Gastroesophageal sphincter (tissue), 3 donors: ENCODE results near the gene LRP4.

Experiments used
- POLR2A ChIP-seq, 2 donors: fragments of 450-650 bp; IDR thresholded peaks; one replicate each; pipeline ENCODE4 v1.6.1; 2017; ENCODE audit warnings: antibody characterized with exemption in 2 of 2, mild to moderate bottlenecking in 2 of 2, moderate library complexity in 1 of 2
- TF ChIP-seq, protein P1 (sequence below), 4 experiments: fragments of 200-600 bp in 2 of 4; fragments of 450-650 bp in 2 of 4; sonication (generic) in 1 of 4; IDR thresholded peaks; one replicate each; pipeline ENCODE4 v1.5.1; 2017 to 2019; ENCODE audit warnings: antibody characterized with exemption in 4 of 4, mild to moderate bottlenecking in 2 of 4, moderate library complexity in 2 of 4

DNA sequence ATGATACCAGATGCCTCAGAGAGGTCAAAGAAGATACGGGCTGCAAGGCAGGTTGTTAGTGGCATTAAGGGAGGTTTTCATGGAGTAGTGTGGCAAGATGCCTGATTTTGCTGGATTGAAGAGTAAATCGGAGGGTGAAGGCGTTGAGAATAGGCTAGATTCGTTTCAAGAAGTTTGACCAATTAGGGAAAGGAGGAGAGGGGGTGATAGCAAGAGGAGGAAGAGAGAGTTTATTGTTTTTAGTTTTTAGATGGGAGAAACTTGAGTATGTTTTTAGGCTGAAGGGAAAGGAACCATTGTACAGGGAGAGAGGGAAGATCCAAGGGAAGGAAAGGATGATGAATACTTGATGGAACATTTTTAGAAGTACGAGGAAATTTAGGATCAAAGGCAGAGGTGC, 34.7 kb upstream of the LRP4 start:
- TF ChIP-seq POLR2A (IDR thresholded peaks at IDR 0.05), result no peak
- TF ChIP-seq, protein P1, sequence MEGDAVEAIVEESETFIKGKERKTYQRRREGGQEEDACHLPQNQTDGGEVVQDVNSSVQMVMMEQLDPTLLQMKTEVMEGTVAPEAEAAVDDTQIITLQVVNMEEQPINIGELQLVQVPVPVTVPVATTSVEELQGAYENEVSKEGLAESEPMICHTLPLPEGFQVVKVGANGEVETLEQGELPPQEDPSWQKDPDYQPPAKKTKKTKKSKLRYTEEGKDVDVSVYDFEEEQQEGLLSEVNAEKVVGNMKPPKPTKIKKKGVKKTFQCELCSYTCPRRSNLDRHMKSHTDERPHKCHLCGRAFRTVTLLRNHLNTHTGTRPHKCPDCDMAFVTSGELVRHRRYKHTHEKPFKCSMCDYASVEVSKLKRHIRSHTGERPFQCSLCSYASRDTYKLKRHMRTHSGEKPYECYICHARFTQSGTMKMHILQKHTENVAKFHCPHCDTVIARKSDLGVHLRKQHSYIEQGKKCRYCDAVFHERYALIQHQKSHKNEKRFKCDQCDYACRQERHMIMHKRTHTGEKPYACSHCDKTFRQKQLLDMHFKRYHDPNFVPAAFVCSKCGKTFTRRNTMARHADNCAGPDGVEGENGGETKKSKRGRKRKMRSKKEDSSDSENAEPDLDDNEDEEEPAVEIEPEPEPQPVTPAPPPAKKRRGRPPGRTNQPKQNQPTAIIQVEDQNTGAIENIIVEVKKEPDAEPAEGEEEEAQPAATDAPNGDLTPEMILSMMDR (IDR thresholded peaks at IDR 0.05), result no peak
